ENCODE results near the gene KCNQ1. TPM values are rescaled to one million over a fixed set of nuclear protein-coding genes. Genes with fewer than 3 reads are reported as not detected.

The KCNQ1 gene
- polyA plus RNA-seq, 1 of the 3 experiments (the other 2 are of a cell fraction), result 0.05 TPM

DNA sequence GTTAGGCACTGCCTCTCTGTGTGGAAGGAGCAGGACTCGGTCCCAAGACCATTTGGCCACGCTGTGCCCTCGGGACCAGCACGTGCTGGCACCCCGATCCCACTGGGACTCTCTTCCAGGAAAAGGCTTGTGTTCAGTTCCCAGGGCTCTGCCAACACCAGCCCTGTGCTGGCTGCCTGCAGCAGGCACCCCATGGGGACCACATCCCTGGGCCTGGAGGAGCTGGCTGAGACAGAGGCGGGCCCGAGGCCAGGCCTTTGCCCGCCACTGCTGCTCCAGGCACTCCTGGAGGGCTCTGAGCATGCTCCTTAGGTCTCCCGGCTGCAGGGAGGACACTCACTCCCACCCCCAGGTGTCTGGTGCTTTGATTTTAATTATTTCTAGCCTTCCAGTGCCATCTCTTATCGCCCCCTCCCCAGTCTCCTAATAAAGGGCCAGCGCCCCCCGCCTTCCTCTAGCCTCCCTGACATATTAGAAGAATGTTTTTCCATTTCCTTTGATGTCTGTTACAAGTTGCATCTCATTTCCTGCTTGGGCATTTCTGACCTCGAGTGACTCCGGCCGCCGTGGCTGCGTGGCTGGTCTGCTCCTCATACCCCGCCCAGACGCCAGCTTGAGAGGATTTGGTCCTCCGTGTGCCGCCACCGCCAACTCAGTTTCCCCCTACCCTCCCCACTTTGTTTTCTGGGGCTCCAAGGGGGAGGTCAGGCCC is 426.3 kb downstream of the KCNQ1 start:
- H3K9ac ChIP-seq, result no peak overlapping the region
- H3K79me2 ChIP-seq (ENCODE audit: insufficient read depth), result no peaks in the 10 kb centered on the region
- H3F3A ChIP-seq (replicated peaks; ENCODE audit: insufficient read depth), result no peaks in the 10 kb centered on the region
- no peak for DNase-seq
- no peaks in the 10 kb centered on the region for H3K36me3 ChIP-seq (replicated peaks in 1 of 2; ENCODE audit: control insufficient read depth in 1 of 2, insufficient read depth in 2 of 2, low read length in 1 of 2)
- 76% methylated on average over 19 of the region's 22 CpGs for WGBS (ENCODE audit: low lambda C conversion rate)
- H4K20me1 ChIP-seq (ENCODE audit: insufficient read depth), result no peaks in the 10 kb centered on the region
- POLR2A ChIA-PET, result no interaction called here
- H3K4me3 ChIP-seq (ENCODE audit: low read depth in 2 of 2, low read length in 1 of 2), result no peak overlapping the region
- H3K4me2 ChIP-seq, result no peak overlapping the region
- TF ChIP-seq, protein P1, sequence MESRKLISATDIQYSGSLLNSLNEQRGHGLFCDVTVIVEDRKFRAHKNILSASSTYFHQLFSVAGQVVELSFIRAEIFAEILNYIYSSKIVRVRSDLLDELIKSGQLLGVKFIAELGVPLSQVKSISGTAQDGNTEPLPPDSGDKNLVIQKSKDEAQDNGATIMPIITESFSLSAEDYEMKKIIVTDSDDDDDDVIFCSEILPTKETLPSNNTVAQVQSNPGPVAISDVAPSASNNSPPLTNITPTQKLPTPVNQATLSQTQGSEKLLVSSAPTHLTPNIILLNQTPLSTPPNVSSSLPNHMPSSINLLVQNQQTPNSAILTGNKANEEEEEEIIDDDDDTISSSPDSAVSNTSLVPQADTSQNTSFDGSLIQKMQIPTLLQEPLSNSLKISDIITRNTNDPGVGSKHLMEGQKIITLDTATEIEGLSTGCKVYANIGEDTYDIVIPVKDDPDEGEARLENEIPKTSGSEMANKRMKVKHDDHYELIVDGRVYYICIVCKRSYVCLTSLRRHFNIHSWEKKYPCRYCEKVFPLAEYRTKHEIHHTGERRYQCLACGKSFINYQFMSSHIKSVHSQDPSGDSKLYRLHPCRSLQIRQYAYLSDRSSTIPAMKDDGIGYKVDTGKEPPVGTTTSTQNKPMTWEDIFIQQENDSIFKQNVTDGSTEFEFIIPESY (IDR thresholded peaks at IDR 0.05; ENCODE audit: borderline replicate concordance, low read depth), result no peak
- TF ChIP-seq POLR2AphosphoS5 (IDR thresholded peaks at IDR 0.05; ENCODE audit: low read depth, low read length) (no peak), EZH2phosphoT487 (IDR thresholded peaks at IDR 0.05; ENCODE audit: borderline replicate concordance, low read depth) (no peak), FOSL2 (IDR thresholded peaks at IDR 0.05; ENCODE audit: borderline replicate concordance, low read depth) (no peak), NRF1 (IDR thresholded peaks at IDR 0.05; ENCODE audit: low read depth, low read length) (no peak), MXI1 (IDR thresholded peaks at IDR 0.05; ENCODE audit: low read depth, low read length) (no peak), EP300 (IDR thresholded peaks at IDR 0.05; ENCODE audit: borderline replicate concordance in 1 of 2, low read depth in 1 of 2, low read length in 1 of 2) (no peak), SIN3A (IDR thresholded peaks at IDR 0.05; ENCODE audit: borderline replicate concordance, low read depth, low read length) (no peak), GATA2 (CRISPR knock-in tag; IDR thresholded peaks at IDR 0.05) (no peak), YY1 (IDR thresholded peaks at IDR 0.05; ENCODE audit: low read depth) (no peak), TCF12 (IDR thresholded peaks at IDR 0.05) (no peak), FOXM1 (IDR thresholded peaks at IDR 0.05; ENCODE audit: low read depth) (no peak)
- TF ChIP-seq, protein P2, sequence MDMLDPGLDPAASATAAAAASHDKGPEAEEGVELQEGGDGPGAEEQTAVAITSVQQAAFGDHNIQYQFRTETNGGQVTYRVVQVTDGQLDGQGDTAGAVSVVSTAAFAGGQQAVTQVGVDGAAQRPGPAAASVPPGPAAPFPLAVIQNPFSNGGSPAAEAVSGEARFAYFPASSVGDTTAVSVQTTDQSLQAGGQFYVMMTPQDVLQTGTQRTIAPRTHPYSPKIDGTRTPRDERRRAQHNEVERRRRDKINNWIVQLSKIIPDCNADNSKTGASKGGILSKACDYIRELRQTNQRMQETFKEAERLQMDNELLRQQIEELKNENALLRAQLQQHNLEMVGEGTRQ (IDR thresholded peaks at IDR 0.05; ENCODE audit: borderline replicate concordance, low read depth, low read length), result no peak
- TF ChIP-seq, protein P3, sequence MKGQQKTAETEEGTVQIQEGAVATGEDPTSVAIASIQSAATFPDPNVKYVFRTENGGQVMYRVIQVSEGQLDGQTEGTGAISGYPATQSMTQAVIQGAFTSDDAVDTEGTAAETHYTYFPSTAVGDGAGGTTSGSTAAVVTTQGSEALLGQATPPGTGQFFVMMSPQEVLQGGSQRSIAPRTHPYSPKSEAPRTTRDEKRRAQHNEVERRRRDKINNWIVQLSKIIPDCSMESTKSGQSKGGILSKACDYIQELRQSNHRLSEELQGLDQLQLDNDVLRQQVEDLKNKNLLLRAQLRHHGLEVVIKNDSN (IDR thresholded peaks at IDR 0.05; ENCODE audit: borderline replicate concordance, low read depth), result no peak
- peaks cover 0 to 7% of the 10 kb centered on the region in 2 experiments; a peak in 1 of 4 replicates for H3K4me1 ChIP-seq (ENCODE audit: control insufficient read depth in 1 of 2, insufficient read depth in 2 of 2, low read depth in 1 of 2, low read length in 1 of 2)
- H3K27ac ChIP-seq (ENCODE audit: low read depth in 2 of 2, low read length in 1 of 2), result no peak overlapping the region
- no peaks in the 10 kb centered on the region for H3K9me2 ChIP-seq
- no peak overlapping the region for H2AFZ ChIP-seq (ENCODE audit: low read depth)
- no peaks in the 10 kb centered on the region for H3K27me3 ChIP-seq (ENCODE audit: insufficient read depth)
- CTCF ChIA-PET, result no interaction called here
- no peaks in the 10 kb centered on the region for H3K9me3 ChIP-seq

Data from SK-N-SH (cell line).